ENCODE results near the gene ADGRV1.

Gene ADGRV1
- 0.63 to 0.72 reads per million in 2 donors for total RNA-seq

- DNase-seq: no peak
Measured at GRCh38 chr5:90558344-90559192, at the start of gene ADGRV1. Gene ADGRV1 (plus strand): TSS chr5:90558797. CDS start chr5:90558896, 99 bp downstream.

GRCh38 chr5:90510438-90510837 is 48.2 kb upstream of the ADGRV1 start:
- DNase-seq: no peak

GRCh38 chr5:90514520-90514919 is 44.1 kb upstream of the ADGRV1 start:
- DNase-seq: no peak

GRCh38 chr5:90518661-90519060 is 39.9 kb upstream of the ADGRV1 start:
- no peak for DNase-seq

GRCh38 chr5:90519081-90519480 is 39.5 kb upstream of the ADGRV1 start:
- no peak for DNase-seq

GRCh38 chr5:90528601-90529193 is 29.9 kb upstream of the ADGRV1 start:
- no peak for DNase-seq

- DNase-seq: peak; percentile 96
Measured at GRCh38 chr5:90529194-90529938, 29.2 kb upstream of the ADGRV1 start, which contains the start of gene LYSMD3. Gene LYSMD3 (minus strand): TSS chr5:90529584. CDS start chr5:90525289, 4,295 bp downstream.

GRCh38 chr5:90529939-90530677 is 28.5 kb upstream of the ADGRV1 start:
- peak; percentile 27 for DNase-seq

- DNase-seq: no peak
Measured at GRCh38 chr5:90530736-90531487, 27.7 kb upstream of the ADGRV1 start.

- no peak for DNase-seq
Measured at GRCh38 chr5:90533794-90534193, 24.8 kb upstream of the ADGRV1 start.

GRCh38 chr5:90534922-90535321 is 23.7 kb upstream of the ADGRV1 start:
- no peak for DNase-seq

- DNase-seq: no peak
Measured at GRCh38 chr5:90542827-90543519, 15.6 kb upstream of the ADGRV1 start.

GRCh38 chr5:90545511-90545910 is 13.1 kb upstream of the ADGRV1 start:
- DNase-seq: no peak

- DNase-seq: no peak
Measured at GRCh38 chr5:90546216-90546837, 12.3 kb upstream of the ADGRV1 start.

GRCh38 chr5:90547072-90547536 is 11.5 kb upstream of the ADGRV1 start:
- no peak for DNase-seq

GRCh38 chr5:90548069-90548593 is 10.5 kb upstream of the ADGRV1 start:
- DNase-seq: no peak

GRCh38 chr5:90549223-90549622 is 9.4 kb upstream of the ADGRV1 start:
- DNase-seq: no peak

- DNase-seq: no peak
Measured at GRCh38 chr5:90549729-90550275, 8.8 kb upstream of the ADGRV1 start.

GRCh38 chr5:90550963-90551362 is 7.6 kb upstream of the ADGRV1 start:
- DNase-seq: no peak

- DNase-seq: no peak
Measured at GRCh38 chr5:90551376-90551775, 7.2 kb upstream of the ADGRV1 start.
